Measurements from ENCODE around the gene SAFB.

DNA sequence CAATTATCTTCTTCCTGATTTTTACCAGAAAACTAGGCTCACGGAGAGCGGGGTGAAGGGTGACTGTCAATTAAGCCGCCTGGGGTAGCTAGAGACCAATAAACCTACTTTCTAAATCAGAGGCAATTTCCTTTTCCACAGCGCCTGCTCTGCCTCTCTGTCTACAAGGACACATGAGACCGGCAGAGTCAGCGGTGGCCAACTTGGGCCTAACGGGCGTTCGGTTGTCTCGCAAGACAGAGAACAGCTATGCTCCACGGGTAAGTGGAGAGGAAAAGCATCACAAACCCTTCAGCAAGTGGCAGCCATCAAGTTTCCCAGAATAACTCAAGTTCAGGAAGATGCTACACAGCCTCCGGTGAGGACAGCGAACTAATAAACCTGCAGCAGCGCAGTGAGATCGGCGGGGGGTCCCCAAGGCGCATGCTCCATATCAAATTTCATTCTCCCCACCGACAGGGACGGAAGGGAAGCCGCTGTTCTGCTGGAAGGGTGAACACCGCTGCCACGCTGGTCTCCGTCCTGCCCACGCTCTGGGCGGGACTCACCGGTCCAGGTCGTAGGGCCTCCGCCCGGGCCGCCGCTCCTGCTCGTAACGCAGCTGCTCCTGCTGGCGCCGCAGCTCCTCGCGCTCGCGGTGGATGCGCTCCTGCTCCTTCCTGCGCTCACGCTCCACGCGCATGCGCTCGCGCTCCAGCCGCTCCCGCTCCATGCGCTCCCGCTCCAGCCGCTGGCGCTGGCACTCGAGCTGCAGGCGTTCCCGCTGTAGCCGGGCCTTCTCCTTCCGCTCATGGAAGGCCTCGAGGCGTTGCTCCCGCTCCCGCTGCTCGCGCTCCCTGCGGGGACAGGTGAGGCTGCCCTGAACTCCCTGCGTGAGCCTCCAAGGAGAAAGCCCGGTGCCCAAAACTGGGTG lies 29.3 kb upstream of the SAFB start:
- no peak for TF ChIP-seq MAX (IDR thresholded peaks at IDR 0.05)
- TF ChIP-seq, protein P1, sequence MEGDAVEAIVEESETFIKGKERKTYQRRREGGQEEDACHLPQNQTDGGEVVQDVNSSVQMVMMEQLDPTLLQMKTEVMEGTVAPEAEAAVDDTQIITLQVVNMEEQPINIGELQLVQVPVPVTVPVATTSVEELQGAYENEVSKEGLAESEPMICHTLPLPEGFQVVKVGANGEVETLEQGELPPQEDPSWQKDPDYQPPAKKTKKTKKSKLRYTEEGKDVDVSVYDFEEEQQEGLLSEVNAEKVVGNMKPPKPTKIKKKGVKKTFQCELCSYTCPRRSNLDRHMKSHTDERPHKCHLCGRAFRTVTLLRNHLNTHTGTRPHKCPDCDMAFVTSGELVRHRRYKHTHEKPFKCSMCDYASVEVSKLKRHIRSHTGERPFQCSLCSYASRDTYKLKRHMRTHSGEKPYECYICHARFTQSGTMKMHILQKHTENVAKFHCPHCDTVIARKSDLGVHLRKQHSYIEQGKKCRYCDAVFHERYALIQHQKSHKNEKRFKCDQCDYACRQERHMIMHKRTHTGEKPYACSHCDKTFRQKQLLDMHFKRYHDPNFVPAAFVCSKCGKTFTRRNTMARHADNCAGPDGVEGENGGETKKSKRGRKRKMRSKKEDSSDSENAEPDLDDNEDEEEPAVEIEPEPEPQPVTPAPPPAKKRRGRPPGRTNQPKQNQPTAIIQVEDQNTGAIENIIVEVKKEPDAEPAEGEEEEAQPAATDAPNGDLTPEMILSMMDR (IDR thresholded peaks at IDR 0.05) = no peak
- TF ChIP-seq NPAS2 (CRISPR knock-in tag; IDR thresholded peaks at IDR 0.05; ENCODE audit: borderline replicate concordance) = no peak
- TF ChIP-seq, protein P2, sequence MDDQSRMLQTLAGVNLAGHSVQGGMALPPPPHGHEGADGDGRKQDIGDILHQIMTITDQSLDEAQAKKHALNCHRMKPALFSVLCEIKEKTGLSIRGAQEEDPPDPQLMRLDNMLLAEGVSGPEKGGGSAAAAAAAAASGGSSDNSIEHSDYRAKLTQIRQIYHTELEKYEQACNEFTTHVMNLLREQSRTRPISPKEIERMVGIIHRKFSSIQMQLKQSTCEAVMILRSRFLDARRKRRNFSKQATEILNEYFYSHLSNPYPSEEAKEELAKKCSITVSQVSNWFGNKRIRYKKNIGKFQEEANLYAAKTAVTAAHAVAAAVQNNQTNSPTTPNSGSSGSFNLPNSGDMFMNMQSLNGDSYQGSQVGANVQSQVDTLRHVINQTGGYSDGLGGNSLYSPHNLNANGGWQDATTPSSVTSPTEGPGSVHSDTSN (IDR thresholded peaks at IDR 0.05) = no peak
- no peak for TF ChIP-seq CBX8 (IDR thresholded peaks at IDR 0.05)
- TF ChIP-seq ZC3H11A (IDR thresholded peaks at IDR 0.05) = no peak
- no peak for TF ChIP-seq POLR2A (IDR thresholded peaks at IDR 0.05; ENCODE audit: low read length)
- TF ChIP-seq EP300 (IDR thresholded peaks at IDR 0.05) = no peak
- TF ChIP-seq, protein P3, sequence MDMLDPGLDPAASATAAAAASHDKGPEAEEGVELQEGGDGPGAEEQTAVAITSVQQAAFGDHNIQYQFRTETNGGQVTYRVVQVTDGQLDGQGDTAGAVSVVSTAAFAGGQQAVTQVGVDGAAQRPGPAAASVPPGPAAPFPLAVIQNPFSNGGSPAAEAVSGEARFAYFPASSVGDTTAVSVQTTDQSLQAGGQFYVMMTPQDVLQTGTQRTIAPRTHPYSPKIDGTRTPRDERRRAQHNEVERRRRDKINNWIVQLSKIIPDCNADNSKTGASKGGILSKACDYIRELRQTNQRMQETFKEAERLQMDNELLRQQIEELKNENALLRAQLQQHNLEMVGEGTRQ (IDR thresholded peaks at IDR 0.05) = no peak
